Immature natural killer cell (primary cell): ENCODE results near the gene IER5. TPM values are rescaled to one million over a fixed set of nuclear protein-coding genes. Genes with fewer than 3 reads are reported as not detected.

ENCODE experiments used
- DNase-seq, 3 donors: peaks; one replicate each; pipeline ENCODE4 v3.0.0; 2022; ENCODE audit warnings: mixed read lengths in 1 of 3
- H3K27ac Mint-ChIP-seq, 6 donors: one replicate each; pipeline ENCODE4 v1.8.0; 2020; ENCODE audit warnings: mixed read lengths in 6 of 6, mild to moderate bottlenecking in 5 of 6, inconsistent platforms in 4 of 6, moderate library complexity in 3 of 6
- H3K27me3 Mint-ChIP-seq, 3 donors: one replicate each; pipeline ENCODE4 v1.8.0; 2020 to 2021; ENCODE audit warnings: low read depth in 3 of 3, mild to moderate bottlenecking in 3 of 3, mixed read lengths in 3 of 3, moderate library complexity in 3 of 3, inconsistent platforms in 1 of 3
- H3K36me3 Mint-ChIP-seq, 3 donors: one replicate each; pipeline ENCODE4 v1.8.0; 2020; ENCODE audit warnings: mixed read lengths in 3 of 3, inconsistent platforms in 2 of 3, mild to moderate bottlenecking in 2 of 3
- H3K4me1 Mint-ChIP-seq, 2 donors: one replicate each; pipeline ENCODE4 v1.8.0; 2020; ENCODE audit warnings: inconsistent platforms in 2 of 2, mild to moderate bottlenecking in 2 of 2, mixed read lengths in 2 of 2, moderate library complexity in 1 of 2
- H3K4me3 Mint-ChIP-seq, 5 donors: one replicate each; pipeline ENCODE4 v1.8.0; 2020; ENCODE audit warnings: mild to moderate bottlenecking in 5 of 5, mixed read lengths in 5 of 5, inconsistent platforms in 3 of 5, moderate library complexity in 3 of 5
- H3K9me3 Mint-ChIP-seq, 6 donors: one replicate each; pipeline ENCODE4 v1.8.0; 2020; ENCODE audit warnings: mild to moderate bottlenecking in 6 of 6, mixed read lengths in 6 of 6, inconsistent platforms in 4 of 6, moderate library complexity in 3 of 6
- polyA plus RNA-seq, 3 donors: library from polyadenylated mRNA; unstranded; fragments of 300-500 nt; fragmentation: Illumina TruSeq; gene quantifications; one replicate each; pipeline ENCODE4 v1.2.3, GENCODE V29; 2021

The IER5 gene
- polyA plus RNA-seq, 3 donors from 2014 or later, result 11.6 to 22.7 (median 14.4) TPM

DNA sequence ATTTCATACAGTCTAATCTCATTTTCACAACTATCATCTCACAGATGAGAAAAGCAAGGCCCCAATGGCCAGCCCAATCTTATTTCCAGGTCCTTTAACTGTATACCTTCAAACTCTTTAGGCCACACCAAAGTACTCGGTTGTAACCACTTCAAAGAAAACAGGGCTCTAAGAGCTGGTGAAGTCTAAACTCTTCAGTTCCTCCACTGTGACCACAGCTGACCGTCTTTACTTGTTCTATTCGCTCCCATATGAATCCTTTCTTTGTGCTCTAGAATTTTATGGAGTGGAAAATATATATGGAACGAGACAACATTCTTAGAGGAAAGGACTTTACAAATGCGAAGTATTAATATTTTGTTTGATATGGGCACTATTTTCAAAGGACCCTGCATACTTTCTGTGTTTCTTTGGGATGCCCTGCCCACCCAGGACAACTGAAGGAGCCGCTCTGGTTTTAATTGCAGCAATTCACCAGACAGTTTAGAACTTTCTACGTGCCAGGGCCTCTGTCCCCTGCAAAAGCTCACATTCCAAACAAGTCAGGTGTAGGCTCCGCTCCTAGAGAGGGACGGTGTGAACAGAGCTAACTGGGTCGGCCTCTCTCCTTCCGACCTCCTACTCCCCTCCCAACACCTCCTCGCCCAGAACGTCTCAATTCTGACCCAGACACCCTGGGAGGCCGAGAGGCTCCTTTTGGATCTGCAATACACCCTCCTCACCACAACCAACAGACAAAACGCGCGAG lies 15.7 kb downstream of the IER5 start:
- peak overlapping the region; percentile 89 to 91 (median 90) for H3K4me3 Mint-ChIP-seq
- H3K9me3 Mint-ChIP-seq, result no peaks in the 10 kb centered on the region
- DNase-seq, result peak; percentile 26 to 28 (median 27)
- H3K4me1 Mint-ChIP-seq, result peaks cover 38 to 45% of the 10 kb centered on the region in 2 donors
- peaks cover 12 to 19% (median 15%) of the 10 kb centered on the region in 3 donors for H3K27me3 Mint-ChIP-seq
- no peaks in the 10 kb centered on the region for H3K36me3 Mint-ChIP-seq
- peak overlapping the region; percentile 81 to 94 (median 92) for H3K27ac Mint-ChIP-seq

DNA sequence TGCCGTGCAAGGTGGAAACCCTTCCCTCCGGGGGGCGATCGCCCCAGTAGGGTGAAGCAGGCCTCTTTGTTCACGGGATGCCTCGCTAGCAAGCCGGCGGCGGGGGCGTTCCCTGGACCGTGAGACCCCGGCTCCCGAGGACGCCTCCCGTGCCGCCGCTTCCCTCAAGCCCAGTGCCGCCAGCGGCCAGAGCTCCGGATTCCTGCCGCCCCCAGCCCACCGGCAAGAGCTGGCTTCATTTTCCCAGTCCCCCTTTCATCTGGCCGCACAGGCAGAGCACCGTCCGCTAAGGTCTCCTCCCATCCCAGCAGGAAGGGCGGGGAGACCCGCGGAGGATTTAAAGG lies 16.3 kb downstream of the IER5 start:
- H3K4me1 Mint-ChIP-seq, result peaks cover 34 to 41% of the 10 kb centered on the region in 2 donors
- peak overlapping the region; percentile 81 to 94 (median 92) for H3K27ac Mint-ChIP-seq
- H3K4me3 Mint-ChIP-seq, result peak overlapping the region; percentile 89 to 91 (median 90)
- DNase-seq, result peak; percentile 55 to 57 (median 55)
- H3K9me3 Mint-ChIP-seq, result no peaks in the 10 kb centered on the region
- peaks cover 12 to 18% (median 15%) of the 10 kb centered on the region in 3 donors for H3K27me3 Mint-ChIP-seq
- no peaks in the 10 kb centered on the region for H3K36me3 Mint-ChIP-seq

DNA sequence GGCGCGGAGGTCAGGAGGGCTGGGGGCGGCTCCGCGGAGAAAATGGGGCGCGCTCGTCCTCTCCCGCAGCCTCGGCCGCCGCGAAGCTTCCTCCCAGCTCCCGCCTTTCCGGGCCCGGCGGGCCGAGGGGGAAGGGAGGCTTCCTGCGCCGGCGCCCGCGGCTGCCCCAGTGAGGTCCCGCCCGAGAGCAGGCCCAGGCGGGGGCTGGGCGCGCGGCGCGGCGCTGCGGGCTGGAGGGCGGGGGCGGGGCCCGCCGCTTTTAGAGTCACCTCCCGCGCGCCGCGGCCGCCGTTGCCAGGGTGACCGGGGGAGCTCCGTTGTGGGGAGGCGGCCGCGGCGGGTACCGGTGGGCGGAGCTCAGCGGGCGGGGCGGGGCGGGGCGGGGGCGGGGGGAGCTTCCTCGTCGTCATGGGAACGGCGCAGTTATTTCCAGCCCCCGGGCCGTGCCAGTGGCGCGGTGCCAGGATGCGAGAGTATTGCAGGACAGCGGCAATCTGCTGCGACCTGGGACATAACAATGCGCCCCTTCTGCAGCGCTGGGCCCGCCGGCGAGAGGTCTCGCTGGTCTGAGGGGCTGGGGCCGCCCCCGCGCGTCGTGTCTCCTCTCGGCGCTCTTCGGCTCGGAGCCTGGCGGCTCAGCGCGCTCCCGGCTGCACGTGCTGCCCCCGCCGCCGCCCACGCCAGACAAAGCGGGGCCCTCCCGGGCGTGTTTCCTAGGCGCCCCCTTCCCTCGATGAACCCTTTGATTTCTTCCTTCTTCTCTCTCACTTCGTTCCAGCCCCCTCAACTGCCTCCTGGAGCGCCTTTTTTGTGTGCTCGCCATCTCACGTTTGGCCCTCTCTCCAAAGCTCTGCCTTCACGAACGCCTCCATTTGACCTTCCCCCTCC lies 16.9 kb downstream of the IER5 start:
- Mint-ChIP-seq H3K27me3 (peaks cover 12 to 18% (median 15%) of the 10 kb centered on the region in 3 donors), H3K36me3 (no peaks in the 10 kb centered on the region), H3K9me3 (no peaks in the 10 kb centered on the region), H3K27ac (peak overlapping the region; percentile 81 to 97 (median 93)), H3K4me1 (peaks cover 29 to 39% of the 10 kb centered on the region in 2 donors), H3K4me3 (peak overlapping the region; percentile 89 to 91 (median 90))
- peak; percentile 91 to 93 (median 92) for DNase-seq

DNA sequence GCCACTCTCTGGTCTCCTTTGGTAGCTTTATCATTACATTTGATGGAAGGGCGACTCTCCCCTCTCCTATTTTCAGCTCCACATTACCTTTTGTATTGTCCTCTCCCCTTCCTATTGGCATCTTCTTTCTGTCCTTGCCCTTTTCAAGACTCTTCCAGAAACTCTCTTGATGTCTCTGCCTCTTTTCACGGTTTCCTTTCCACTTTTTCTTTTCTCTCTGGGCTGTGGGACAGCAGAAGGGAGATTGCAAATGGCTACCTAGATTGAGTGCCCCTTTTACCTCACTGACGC lies 17.5 kb downstream of the IER5 start:
- H3K4me1 Mint-ChIP-seq, result peaks cover 29 to 36% of the 10 kb centered on the region in 2 donors
- H3K36me3 Mint-ChIP-seq, result no peaks in the 10 kb centered on the region

DNA sequence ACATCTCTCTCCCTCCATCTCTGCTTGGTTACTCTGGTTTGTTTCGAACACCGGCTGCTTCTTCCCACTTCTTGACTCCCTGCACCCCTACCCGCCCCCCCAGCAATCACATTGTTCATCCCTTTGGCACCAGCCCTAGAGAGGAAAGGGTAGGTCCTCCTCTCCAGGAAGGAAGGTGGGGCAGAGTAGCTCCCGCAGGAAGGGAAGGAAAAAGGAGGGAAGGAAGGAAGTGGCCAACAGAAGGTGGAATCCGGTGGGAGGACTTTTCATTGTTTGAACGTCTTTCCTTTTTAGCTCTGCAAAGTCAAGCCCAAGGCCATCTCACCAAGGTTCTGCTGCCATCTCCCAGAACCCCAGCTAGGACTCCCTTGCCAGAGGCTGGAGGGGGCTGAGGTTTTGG lies 18.0 kb downstream of the IER5 start:
- Mint-ChIP-seq H3K27ac (peak overlapping the region in 5 of 6 donors; percentile 49 to 97 (median 91)), H3K27me3 (peaks cover 14 to 19% (median 17%) of the 10 kb centered on the region in 3 donors), H3K4me1 (peaks cover 29 to 35% of the 10 kb centered on the region in 2 donors), H3K4me3 (peak overlapping the region; percentile 44 to 91 (median 85)), H3K9me3 (no peaks in the 10 kb centered on the region), H3K36me3 (no peaks in the 10 kb centered on the region)
- no peak for DNase-seq

More for the DNA sequence above, 17.5 kb downstream of the IER5 start:
- Mint-ChIP-seq H3K27ac (peak overlapping the region; percentile 77 to 97 (median 88)), H3K4me3 (peak overlapping the region; percentile 74 to 91 (median 89)), H3K9me3 (no peaks in the 10 kb centered on the region), H3K27me3 (peaks cover 12 to 18% (median 15%) of the 10 kb centered on the region in 3 donors)
- DNase-seq, result no peak

DNA sequence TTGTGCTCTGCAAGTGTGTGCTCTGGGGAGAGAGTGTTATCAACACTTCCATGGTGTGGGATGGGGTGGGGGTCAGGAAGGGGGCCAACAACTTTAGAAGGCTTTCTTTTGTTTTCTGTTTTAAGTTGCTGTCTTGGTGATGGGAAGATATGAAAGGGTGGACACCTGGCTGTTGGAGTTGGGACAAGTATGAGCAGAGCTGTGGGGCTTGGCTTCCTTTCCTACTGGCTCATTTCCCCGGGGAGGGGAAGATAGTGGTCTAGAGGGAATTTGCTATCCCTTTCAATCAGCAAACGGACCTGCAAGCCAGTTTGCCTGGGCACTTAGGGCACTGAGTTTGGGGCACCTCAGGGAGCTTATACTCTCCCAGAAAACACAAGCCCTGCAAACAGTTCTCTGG lies 19.2 kb downstream of the IER5 start:
- DNase-seq, result no peak
- peaks cover 14 to 23% (median 18%) of the 10 kb centered on the region in 3 donors for H3K27me3 Mint-ChIP-seq
- no peak overlapping the region for H3K4me3 Mint-ChIP-seq
- peak overlapping the region in 3 of 6 donors; percentile 24 to 84 (median 71) for H3K27ac Mint-ChIP-seq
- peaks cover 36 to 45% of the 10 kb centered on the region in 2 donors for H3K4me1 Mint-ChIP-seq
- no peaks in the 10 kb centered on the region for H3K36me3 Mint-ChIP-seq
- no peaks in the 10 kb centered on the region for H3K9me3 Mint-ChIP-seq

DNA sequence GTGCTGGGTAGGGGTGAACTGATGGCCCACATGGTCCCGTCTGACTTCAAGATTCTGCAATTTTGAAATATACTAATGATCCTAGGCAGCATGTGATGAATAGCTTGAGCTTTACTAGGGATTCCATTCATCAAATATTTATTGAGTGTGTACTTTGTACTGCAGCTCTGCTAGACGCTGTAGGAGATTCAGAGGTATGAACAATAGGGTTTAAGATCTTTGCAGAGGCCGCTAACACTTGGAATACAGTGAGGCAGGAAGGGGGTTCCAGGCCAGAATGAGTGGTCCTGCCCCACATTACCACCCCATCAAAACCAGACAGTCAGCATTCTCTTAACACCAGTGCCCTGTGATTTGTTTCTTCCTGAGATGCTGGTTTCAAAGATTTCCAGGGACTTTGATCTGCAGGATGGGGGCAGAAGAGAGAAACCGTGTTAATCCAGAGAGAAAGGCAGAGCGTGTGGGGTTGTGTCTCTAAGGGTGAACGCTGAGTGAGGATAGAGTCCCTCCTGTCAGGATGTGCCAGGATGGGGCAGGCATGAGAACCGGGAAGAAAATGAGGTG lies 19.9 kb downstream of the IER5 start:
- H3K4me1 Mint-ChIP-seq, result peaks cover 36 to 46% of the 10 kb centered on the region in 2 donors
- H3K27ac Mint-ChIP-seq, result peak overlapping the region in 2 of 6 donors; percentile 43 to 44
- DNase-seq, result no peak
- H3K4me3 Mint-ChIP-seq, result no peak overlapping the region
- H3K9me3 Mint-ChIP-seq, result no peaks in the 10 kb centered on the region
- H3K36me3 Mint-ChIP-seq, result no peaks in the 10 kb centered on the region
- H3K27me3 Mint-ChIP-seq, result peaks cover 14 to 23% (median 18%) of the 10 kb centered on the region in 3 donors

DNA sequence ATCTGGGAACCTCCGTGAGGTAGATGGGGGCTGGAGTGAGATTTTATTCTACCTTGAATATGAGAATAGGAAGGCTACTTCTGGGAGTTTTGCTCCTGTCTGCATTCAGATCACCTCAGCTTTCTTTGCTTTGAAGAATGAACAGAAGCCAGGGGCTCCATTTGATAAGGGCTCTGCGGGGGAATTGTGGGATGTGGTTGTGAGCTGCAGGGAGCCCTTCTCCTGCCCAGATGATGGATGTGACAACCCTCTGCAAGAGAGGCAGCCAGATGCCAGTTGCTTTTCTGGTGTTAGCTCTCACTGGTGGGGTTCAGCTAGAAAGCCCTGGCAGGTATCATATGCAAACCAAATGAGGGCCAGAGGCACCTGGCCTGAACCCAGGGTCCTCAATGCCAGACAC lies 21.5 kb downstream of the IER5 start:
- Mint-ChIP-seq H3K9me3 (no peaks in the 10 kb centered on the region), H3K36me3 (no peaks in the 10 kb centered on the region), H3K27ac (no peak overlapping the region), H3K27me3 (peaks cover 8 to 14% (median 10%) of the 10 kb centered on the region in 3 donors), H3K4me1 (peaks cover 26 to 42% of the 10 kb centered on the region in 2 donors), H3K4me3 (no peak overlapping the region)
- no peak for DNase-seq

DNA sequence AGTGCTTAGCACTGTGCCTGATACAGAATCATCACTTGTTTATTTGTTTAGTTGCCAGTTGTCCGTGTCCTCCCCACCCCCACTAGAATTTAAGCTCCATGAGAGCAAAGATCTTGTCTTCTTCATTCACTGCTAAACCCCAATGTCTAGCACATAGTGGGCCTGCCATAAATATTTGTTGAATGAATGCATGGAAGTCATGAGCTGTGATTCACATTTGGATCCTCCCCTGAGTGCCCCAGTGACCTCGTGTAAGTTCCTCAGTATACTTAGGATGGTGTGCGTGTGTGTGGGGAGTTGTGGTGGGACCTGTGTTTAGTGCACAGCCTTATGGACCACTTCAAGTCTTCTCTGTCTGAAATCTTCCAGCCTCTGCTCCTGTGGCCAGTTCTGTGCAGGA lies 23.1 kb downstream of the IER5 start:
- Mint-ChIP-seq H3K36me3 (no peaks in the 10 kb centered on the region), H3K4me3 (no peak overlapping the region), H3K27ac (no peak overlapping the region), H3K27me3 (peaks cover 1 to 8% (median 4%) of the 10 kb centered on the region in 3 donors), H3K9me3 (no peaks in the 10 kb centered on the region), H3K4me1 (peaks cover 17 to 43% of the 10 kb centered on the region in 2 donors)
- DNase-seq, result no peak

DNA sequence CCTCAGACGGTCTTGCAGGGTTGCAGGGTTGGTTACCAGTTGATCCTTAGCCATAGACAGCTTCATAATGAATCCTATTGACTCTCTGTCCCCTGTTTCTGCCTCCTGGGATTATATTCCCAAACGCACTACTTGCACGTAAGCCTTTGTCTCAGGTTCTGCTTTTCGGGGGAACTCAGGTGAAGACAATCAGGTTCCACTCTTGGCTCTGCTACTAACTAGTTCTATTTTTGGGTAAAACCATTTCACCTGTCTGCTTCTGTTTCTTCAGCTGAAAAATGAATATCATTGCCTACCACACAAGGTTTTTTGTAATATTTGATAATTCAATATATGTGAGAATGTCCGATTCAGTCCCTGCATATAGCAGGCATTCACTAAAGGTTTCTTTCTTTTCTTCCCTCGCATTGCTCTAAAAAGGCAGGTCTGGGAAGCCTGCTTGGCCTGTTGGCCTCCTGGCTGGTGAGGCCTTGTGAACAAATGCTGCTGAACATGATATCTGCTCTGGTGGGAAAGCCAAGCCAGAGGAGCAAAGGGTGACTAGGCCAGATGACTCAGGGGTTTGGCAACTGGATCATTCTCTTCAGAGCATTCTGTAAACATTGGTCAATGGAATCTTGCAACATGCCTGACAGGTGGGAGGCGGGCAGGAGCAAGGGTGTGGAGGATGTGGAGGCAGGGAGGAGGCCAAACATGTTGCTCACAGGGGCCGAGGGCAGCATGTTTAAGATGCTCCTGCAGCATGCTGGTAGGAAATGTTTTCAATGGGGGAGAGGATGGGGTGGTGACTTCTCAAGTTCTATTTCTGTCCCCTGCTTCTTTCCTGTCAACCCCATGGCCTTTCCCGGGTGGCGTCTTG lies 23.8 kb downstream of the IER5 start:
- peaks cover 17 to 38% of the 10 kb centered on the region in 2 donors for H3K4me1 Mint-ChIP-seq
- peak overlapping the region; percentile 25 to 74 (median 53) for H3K4me3 Mint-ChIP-seq

DNA sequence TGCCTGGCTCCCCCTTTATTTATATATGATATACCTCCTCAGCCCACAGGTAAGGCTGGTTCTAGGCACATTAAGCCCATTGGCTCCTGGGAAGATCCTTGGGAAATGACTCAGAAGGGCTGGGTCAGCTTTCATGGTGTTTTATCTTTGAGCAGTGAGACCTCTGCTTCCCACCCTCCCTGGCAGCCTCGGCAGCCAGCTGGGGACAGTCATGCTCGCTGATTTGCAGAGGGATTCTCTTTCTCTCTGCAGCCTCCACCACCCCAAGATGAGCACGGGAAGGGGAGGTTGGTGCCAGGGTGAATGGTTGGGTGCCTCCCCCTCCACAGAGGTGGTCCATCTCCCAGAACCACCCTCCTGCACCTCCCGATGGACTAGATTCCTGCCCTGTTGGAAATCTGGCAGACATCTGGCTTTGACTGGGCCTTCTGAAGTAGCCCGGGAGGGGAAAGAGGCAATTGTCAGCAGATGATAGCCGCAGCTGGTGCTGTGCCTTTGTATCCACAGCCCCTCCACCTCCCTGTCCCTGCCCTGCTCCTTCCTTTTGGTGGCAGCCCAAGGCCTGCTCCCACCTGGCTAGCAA lies 24.6 kb downstream of the IER5 start:
- no peaks in the 10 kb centered on the region for H3K36me3 Mint-ChIP-seq
- DNase-seq, result no peak
- peaks cover 3 to 7% (median 6%) of the 10 kb centered on the region in 3 donors for H3K27me3 Mint-ChIP-seq
- H3K4me1 Mint-ChIP-seq, result peaks cover 17 to 36% of the 10 kb centered on the region in 2 donors
- H3K27ac Mint-ChIP-seq, result no peak overlapping the region
- H3K9me3 Mint-ChIP-seq, result no peaks in the 10 kb centered on the region
- H3K4me3 Mint-ChIP-seq, result peak overlapping the region in 3 of 5 donors; percentile 25 to 74 (median 61)

More for the DNA sequence above, 23.8 kb downstream of the IER5 start:
- Mint-ChIP-seq H3K27me3 (peaks cover 1 to 7% (median 6%) of the 10 kb centered on the region in 3 donors), H3K9me3 (no peaks in the 10 kb centered on the region), H3K36me3 (no peaks in the 10 kb centered on the region), H3K27ac (peak overlapping the region in 3 of 6 donors; percentile 9 to 60 (median 24))
- no peak for DNase-seq

DNA sequence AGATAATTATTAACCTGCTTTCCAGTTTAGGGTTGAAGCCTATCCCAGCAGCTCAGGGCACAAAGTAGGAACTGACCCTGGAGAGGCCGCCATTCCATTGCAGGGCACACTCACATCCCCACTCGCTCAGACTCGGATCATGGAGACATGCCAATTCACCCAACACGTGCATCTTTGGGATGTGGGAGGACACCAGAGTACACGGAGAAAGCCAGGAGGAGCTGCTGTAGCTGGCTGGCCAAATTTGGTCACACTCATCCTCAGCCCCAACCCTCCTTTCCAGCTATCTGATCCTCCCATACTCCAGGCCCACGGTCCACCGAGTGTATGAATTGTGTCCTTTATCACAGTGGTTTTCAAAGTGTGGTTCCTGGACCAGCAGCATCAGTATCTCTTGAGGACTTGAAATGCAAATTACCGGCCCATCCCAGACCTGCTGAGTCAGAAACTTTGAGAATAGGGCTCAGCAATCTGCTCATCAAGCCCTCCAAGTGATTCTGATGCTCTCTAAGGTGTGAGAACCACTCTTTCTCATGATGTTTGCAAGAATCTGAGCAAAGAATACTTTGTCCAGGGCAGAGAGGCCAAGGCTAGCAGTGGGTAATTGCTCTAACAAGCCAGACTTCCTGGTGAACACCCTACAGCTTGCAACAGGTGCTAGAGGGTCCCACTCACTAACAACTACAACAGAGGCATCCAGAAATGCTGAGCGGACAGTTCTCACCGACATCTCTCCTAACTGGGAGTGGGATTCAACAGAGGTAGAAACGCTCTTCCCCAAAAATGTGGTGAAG lies 26.3 kb downstream of the IER5 start:
- no peak overlapping the region for H3K4me3 Mint-ChIP-seq

More for the DNA sequence above, 26.3 kb downstream of the IER5 start:
- Mint-ChIP-seq H3K36me3 (no peaks in the 10 kb centered on the region), H3K9me3 (no peaks in the 10 kb centered on the region), H3K27ac (no peak overlapping the region), H3K4me1 (peaks cover 17 to 36% of the 10 kb centered on the region in 2 donors), H3K27me3 (peaks cover 3 to 7% (median 6%) of the 10 kb centered on the region in 3 donors)
- DNase-seq, result no peak
